Uterus (tissue), 4 donors: Measurements from ENCODE around the gene ACSL4. TPM values are rescaled to one million over a fixed set of nuclear protein-coding genes. Genes with fewer than 3 reads are reported as not detected.

Experiments used
- DNase-seq, 2 donors: peaks; one replicate each; pipeline ENCODE4 v3.0.0-alpha.2; 2019 to 2020
- H3K27ac ChIP-seq, 2 donors: fragments of 200-600 bp; sonication (generic); 1 replicate in 1 of 2; 2 replicates in 1 of 2; pipeline ENCODE4 v1.5.1; 2016 to 2018
- H3K27me3 ChIP-seq, 2 donors: fragments of 200-600 bp; sonication (generic); one replicate each; pipeline ENCODE4 v1.5.1; 2018 to 2019; ENCODE audit warnings: control low read depth in 1 of 2
- H3K36me3 ChIP-seq, 2 donors: fragments of 200-600 bp; sonication (generic); one replicate each; pipeline ENCODE4 v1.5.1; 2019; ENCODE audit warnings: control low read depth in 1 of 2
- H3K4me1 ChIP-seq, 2 donors: fragments of 200-600 bp; sonication (generic); one replicate each; pipeline ENCODE4 v1.5.1; 2018 to 2019; ENCODE audit warnings: control low read depth in 1 of 2
- H3K4me3 ChIP-seq, 2 donors: fragments of 200-600 bp; sonication (generic); 1 replicate in 1 of 2; 2 replicates in 1 of 2; pipeline ENCODE4 v1.5.1; 2018 to 2019; ENCODE audit warnings: mild to moderate bottlenecking in 1 of 2
- H3K9me3 ChIP-seq, 2 donors: fragments of 200-600 bp; sonication (generic); one replicate each; pipeline ENCODE4 v1.5.1; 2019; ENCODE audit warnings: control low read depth in 1 of 2
- CTCF ChIP-seq, 4 experiments: fragments of 200-600 bp in 2 of 4; fragments of 450-650 bp in 2 of 4; sonication (generic) in 2 of 4; IDR thresholded peaks; one replicate each; pipeline ENCODE4 v1.5.1; 2016 to 2019; ENCODE audit warnings: antibody characterized with exemption in 4 of 4, mild to moderate bottlenecking in 2 of 4, moderate library complexity in 1 of 4
- POLR2A ChIP-seq, 2 donors: fragments of 450-650 bp; IDR thresholded peaks; one replicate each; pipeline ENCODE4 v1.6.1; 2016; ENCODE audit warnings: antibody characterized with exemption in 2 of 2, mild to moderate bottlenecking in 1 of 2, moderate library complexity in 1 of 2
- intact Hi-C: fragments of 100-400 bp; cut with DNase I; formaldehyde crosslinking; loops from one replicate; pipeline ENCODE4 v1.15.1; 2023; ENCODE audit warnings: low total_unique reads
- small RNA-seq: library from RNA; depleted of rRNA; stranded (forward); fragments of <200 nt; gene quantifications from one replicate; pipeline ENCODE3, GENCODE V24; 2016
- total RNA-seq, 4 donors: library from RNA; depleted of rRNA in 3 of 4; stranded (reverse); fragments of >200 nt in 3 of 4; gene quantifications; one replicate each; pipeline versions ENCODE4 v1.1.0 to v1.2.4, GENCODE V29; 2014 to 2023
- donor health status: DM: yes; HTN: yes; CAD: no.

ACSL4 gene
- total RNA-seq, 4 donors from 2014 or later, result 8.5 to 55.6 (median 42.8) TPM

GRCh38 chrX:109596015-109596414, 137.0 kb downstream of the ACSL4 start:
- Histone ChIP-seq H3K4me1 (no peaks in the 10 kb centered on the region), H3K36me3 (no peaks in the 10 kb centered on the region), H3K4me3 (no peak overlapping the region), H3K27me3 (peaks cover 0 to 4% of the 10 kb centered on the region in 2 donors), H3K9me3 (no peaks in the 10 kb centered on the region), H3K27ac (no peak overlapping the region)
- TF ChIP-seq CTCF (IDR thresholded peaks at IDR 0.05) (no peak), POLR2A (IDR thresholded peaks at IDR 0.05) (no peak)
- intact Hi-C loops, result no loop called here
- no peak for DNase-seq

Small RNAs within 50 kb of the gene (small RNA-seq; reads per million reads assigned to genes)
- not detected for gene AL118496.2
- not detected for gene RF00019

Other genes starting within 250 kb of the ACSL4 start
- gene NXT2, start 196.4 kb downstream of the ACSL4 start, total RNA-seq, result 10 to 100 TPM in 2 of 4 donors, 1 to 10 TPM in 2; 2.8 to 23.8 (median 9.4) TPM
- under 1 TPM in 1 of 4 donors, not detected in 3; 0.62 TPM for gene KCNE5, start 108.1 kb downstream of the ACSL4 start, total RNA-seq